Fibroblast of skin of left quadriceps (primary cell): ENCODE data around the gene CTDSPL2.
"Not testable (repeated sequence)": the region's sequence is repeated elsewhere in the genome, so short reads cannot be mapped to it uniquely, and the experiment has no call there.

ENCODE experiments used
- DNase-seq, 2 experiments: peaks; one replicate each; pipeline ENCODE4 v3.0.0-alpha.2; 2013; ENCODE audit warnings: low read depth in 2 of 2

The CTDSPL2 gene

DNA sequence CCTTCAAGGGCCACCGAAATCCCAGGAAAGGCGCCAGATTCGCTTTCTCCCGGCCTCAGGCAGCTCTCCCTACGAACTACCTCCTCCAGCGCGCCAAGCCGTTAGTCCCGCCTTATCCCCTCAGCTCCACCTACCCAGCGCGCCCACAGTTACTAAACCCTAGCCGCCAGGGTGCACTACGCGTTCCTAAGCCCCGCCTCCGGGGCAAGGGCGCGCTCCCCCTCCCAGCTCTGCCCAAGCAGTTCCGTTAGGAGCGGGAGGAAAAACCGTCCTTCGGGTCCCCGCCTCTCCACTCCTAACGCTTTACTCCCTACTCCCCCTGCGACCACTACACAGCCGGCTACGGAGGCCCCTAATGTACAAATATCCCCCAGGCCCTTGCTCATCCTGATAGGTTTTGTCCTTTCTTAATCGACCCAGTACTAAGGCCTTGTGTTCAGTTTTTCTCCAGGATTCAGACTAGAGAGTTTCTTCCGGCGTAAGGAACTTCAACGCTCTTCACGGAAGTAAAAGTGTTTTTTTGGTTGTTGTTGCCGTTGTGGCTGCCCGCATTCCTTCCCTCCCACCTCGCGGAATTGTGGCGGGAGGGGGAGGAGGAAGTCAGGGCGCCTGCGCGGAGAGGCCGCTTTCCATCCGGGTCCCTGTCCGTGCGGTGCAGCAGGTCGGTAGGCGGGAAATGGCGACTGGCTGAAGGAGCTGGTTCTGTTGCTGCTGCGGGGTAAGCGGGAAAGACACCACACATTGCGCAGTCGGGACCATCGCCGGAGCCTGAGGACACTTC lies at the start of gene CTDSPL2:
TSS of gene CTDSPL2 (plus strand) at position 655 of the 781 bp plus-strand sequence. CDS start 31,386 bp downstream, outside the sequence.
- DNase-seq: peak; percentile 99

- no peak for DNase-seq
Measured at GRCh38 chr15:44381236-44381635, 46.2 kb upstream of the CTDSPL2 start.

- no peak for DNase-seq
Measured at GRCh38 chr15:44385344-44385942, 42.0 kb upstream of the CTDSPL2 start.

DNA sequence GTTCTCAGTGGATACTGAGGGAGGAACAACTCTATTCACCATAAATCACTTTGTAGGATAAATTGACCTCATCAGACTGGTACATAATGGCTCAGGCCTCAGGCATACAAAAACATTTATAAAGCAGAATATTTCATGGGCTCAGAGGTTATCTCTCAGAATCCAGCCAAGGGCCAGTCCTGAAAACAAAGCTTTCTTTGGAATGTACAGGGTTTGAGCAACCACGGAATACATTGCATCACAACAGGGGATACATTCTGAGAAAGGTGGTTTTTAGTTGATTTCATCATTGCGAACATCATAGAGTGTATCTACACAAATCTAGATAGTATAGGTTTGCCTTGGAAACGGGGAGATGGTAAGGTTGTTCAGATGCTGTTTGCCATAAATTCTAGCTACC lies 33.4 kb upstream of the CTDSPL2 start:
- DNase-seq: peak in 1 of 2 experiments; percentile 4

- DNase-seq: no peak
Measured at GRCh38 chr15:44394562-44394961, 32.9 kb upstream of the CTDSPL2 start.

DNA sequence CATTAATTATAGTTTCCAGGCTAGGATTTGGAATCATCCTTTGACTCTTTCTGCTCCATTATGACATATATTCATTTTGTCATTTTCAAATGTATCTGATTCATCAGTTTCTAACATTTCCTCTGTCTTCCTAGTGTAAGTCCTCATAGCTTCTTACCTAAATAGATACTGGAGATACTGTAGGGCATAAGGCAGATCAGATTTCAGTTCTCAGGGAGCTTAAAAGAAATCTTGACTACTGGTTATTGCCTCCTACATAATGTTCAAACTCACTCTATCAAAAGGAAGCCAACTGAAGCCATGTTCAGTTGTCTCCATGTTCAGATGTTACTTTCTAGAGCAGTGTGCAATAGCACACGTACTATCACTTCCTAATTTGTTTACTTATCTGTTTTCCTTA lies 29.6 kb upstream of the CTDSPL2 start:
- no peak for DNase-seq

DNA sequence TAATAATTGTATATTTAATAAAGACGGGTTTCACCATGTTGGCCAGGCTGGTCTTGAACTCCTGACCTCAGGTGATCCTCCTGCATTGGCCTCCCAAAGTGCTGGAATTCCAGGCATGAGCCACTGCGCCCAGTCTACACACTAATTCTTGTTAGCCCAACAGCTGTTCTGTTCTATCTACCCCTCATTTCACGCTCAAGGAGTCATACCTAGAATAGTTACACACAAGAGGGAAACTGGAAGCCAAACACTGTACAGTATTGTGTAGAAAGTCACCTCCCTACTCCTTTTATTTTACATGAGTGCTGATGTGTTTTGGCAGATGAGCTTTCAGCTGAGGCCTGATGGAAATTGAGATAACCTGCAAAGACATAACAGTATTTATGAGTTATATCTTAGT lies 13.4 kb upstream of the CTDSPL2 start:
- no peak for DNase-seq

GRCh38 chr15:44427756-44428724 lies 611 bp downstream of the CTDSPL2 start:
- no peak for DNase-seq

DNA sequence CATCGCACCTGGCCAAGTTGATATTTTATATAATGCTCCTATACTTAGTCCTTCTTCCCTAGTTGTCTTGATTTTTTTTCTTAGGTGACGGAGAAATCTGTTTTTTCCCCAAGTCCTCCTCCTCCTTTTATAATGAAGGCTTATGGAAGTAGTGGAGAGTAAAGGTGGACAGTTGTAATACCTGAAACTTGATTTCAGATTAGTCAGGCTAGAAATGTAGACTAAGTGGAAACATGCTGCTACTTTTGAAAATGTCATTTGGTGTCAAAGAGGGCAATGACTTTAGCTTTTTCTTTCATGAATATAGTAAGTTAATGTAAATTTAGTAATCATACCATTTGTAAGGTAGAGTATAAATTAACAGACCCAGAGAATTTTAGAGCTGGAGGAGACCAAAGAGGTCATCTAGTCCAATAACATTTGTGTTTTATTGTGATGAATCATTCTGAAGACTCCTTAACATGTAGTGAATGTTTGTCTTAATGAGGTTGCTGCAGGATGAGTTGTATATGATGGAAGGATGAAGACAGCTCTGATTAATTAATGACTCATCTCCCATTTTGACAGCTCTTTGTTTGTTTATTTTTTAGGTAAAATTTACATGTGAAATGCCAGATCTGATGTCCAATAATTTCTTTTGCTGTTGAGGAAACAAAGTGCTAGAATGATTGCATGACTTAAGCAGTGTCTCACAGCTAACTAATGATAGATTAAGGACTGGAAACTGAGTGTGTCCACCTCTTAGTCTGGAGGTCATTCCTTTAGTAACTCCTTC lies 8.7 kb downstream of the CTDSPL2 start:
- no peak for DNase-seq

- no peak for DNase-seq
Measured at GRCh38 chr15:44438402-44438801, 11.0 kb downstream of the CTDSPL2 start.

DNA sequence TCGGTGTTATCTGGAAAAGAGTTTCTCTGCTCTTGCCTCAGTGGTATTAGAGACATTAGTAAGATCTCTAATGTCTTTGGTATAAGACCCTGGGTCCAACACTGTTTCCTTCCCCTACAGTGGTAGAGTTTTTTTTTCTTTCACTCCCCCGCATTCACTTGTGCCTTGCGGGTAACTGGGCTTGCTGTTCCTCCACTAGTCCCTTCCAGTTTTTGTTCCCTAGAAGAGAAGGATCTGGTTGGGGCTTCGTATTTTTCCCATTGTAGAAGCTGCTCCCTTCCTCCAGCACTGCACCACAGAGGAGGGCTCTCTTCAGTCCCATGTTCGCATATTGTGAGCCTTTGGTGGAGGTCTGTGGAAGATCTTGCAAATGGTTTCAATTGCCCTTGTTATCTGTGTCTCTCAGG lies 13.7 kb downstream of the CTDSPL2 start:
- no peak for DNase-seq

- DNase-seq: no peak
Measured at GRCh38 chr15:44443515-44443914, 16.1 kb downstream of the CTDSPL2 start.

DNA sequence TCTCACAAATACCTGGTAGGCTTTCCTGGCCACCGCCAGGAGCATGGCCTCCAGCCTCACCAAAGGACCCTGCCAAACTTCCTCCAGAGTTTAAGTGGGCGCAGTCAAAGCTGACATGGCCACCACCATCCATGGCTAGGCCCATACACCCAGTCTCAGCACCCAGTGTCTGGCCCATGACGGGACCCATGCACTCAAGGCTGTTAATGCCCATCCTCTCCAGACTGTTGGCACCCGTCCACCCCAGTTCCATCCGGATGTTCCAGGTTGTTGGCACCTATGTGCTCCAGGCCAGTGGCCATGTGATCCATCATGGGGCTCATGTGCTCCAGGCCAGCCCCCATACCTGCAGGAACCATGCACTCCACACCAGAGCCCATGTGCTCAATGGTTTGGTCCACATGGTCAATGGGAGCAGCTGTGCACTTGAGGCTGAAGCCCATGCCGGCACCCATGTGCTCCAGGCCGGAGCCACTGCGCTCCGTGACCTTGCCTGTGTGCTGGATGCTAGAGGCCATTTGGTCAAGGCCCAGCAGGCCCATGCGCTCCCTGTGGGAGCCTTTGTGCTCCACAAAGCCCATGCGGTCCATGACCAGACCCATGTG lies 20.4 kb downstream of the CTDSPL2 start:
- DNase-seq: no peak

GRCh38 chr15:44450172-44450571 lies 22.7 kb downstream of the CTDSPL2 start:
- no peak for DNase-seq

GRCh38 chr15:44453578-44454283 lies 26.3 kb downstream of the CTDSPL2 start:
- DNase-seq: not testable (repeated sequence)

GRCh38 chr15:44458429-44458828 lies 31.0 kb downstream of the CTDSPL2 start:
- no peak for DNase-seq

- DNase-seq: peak; percentile 20 to 31
Measured at GRCh38 chr15:44468709-44469385, 41.4 kb downstream of the CTDSPL2 start.

- DNase-seq: peak; percentile 27 to 48
Measured at GRCh38 chr15:44471885-44472455, 44.5 kb downstream of the CTDSPL2 start.

GRCh38 chr15:44479343-44479742 lies 51.9 kb downstream of the CTDSPL2 start:
- no peak for DNase-seq
